HCT116 (cell line): ENCODE results near the gene DUSP3. TPM values are rescaled to one million over a fixed set of nuclear protein-coding genes. Genes with fewer than 3 reads are reported as not detected.

Source experiments
- ATAC-seq: fragments of 200-7000 bp; cut with Tn5 transposase; 2 replicates; pipeline ENCODE4 v1.9.1; 2020; ENCODE audit warnings: mild to moderate bottlenecking, moderate library complexity
- BruUV-seq: library from RNA; stranded (reverse); fragments of 400-500 nt; replicated peaks from 2 replicates; lab custom pipeline; 2021; lab: Mats Ljungman, UMichigan
- CTCF ChIA-PET: fragments of 300-600 bp; sonication (Branson Sonifier 250); formaldehyde crosslinking; loops from one replicate; lab custom pipeline; 2021; ENCODE audit warnings: antibody characterized with exemption; lab: Charles Lee
- POLR2A ChIA-PET: fragments of 300-600, 350-600 bp; sonication (Branson Sonifier 250); formaldehyde crosslinking; loops from one replicate; lab custom pipeline; 2021; ENCODE audit warnings: antibody characterized with exemption; lab: Charles Lee
- RAD21 ChIA-PET, 2 experiments: fragments of 300-600 bp; sonication (Branson Sonifier 250); formaldehyde crosslinking; loops; one replicate each; lab custom pipeline; 2023; ENCODE audit warnings: low total read pairs in 2 of 2; ENCODE audit not compliant: uncharacterized antibody in 2 of 2, unreplicated experiment in 2 of 2, low non-redundant PET in 1 of 2; lab: Charles Lee
- DNase-seq: peaks from one replicate; pipeline ENCODE4 v3.0.0-alpha.2; 2010; ENCODE audit warnings: low read depth, low spot score
- H2AFZ ChIP-seq: fragments of 200-600 bp; shearing (Covaris generic), sonication (generic); 2 replicates; pipeline ENCODE4 v1.6.1; 2017; ENCODE audit warnings: low read depth, mixed run types, mixed read lengths, antibody characterized with exemption, low read length; ENCODE audit not compliant: poor library complexity, severe bottlenecking
- H3K27ac ChIP-seq: 2 replicates; pipeline ENCODE4 v1.5.1; 2012; ENCODE audit warnings: low read depth, low read length
- H3K27me3 ChIP-seq: fragments of 200-600 bp; sonication (generic); 2 replicates; pipeline ENCODE4 v1.6.1; 2016; ENCODE audit warnings: mixed run types, low read length, mixed read lengths; ENCODE audit not compliant: insufficient read depth
- H3K36me3 ChIP-seq, 2 experiments: fragments of 200-500 bp in 1 of 2; fragments of 200-600 bp in 1 of 2; sonication (Bioruptor generic) in 1 of 2; sonication (generic) in 1 of 2; 2 replicates each; pipeline versions ENCODE4 v1.5.1 to v1.6.1; 2014 to 2016; ENCODE audit warnings: low read length in 2 of 2, inconsistent platforms in 1 of 2, mixed read lengths in 1 of 2, mixed run types in 1 of 2; ENCODE audit not compliant: insufficient read depth in 2 of 2, control insufficient read depth in 1 of 2
- H3K4me1 ChIP-seq, 2 experiments: fragments of 200-600 bp in 1 of 2; sonication (generic) in 1 of 2; 2 replicates each; pipeline versions ENCODE4 v1.5.1 to v1.6.1; 2012 to 2017; ENCODE audit warnings: low read length in 2 of 2, inconsistent platforms in 1 of 2, mild to moderate bottlenecking in 1 of 2, mixed read lengths in 1 of 2, mixed run types in 1 of 2, moderate library complexity in 1 of 2; ENCODE audit not compliant: insufficient read depth in 2 of 2, control insufficient read depth in 1 of 2
- H3K4me2 ChIP-seq: fragments of 200-600 bp; sonication (generic); 2 replicates; pipeline ENCODE4 v1.6.1; 2017; ENCODE audit warnings: mixed run types, low read length, mixed read lengths
- H3K4me3 ChIP-seq, 2 experiments: fragments of 200-600 bp in 1 of 2; sonication (generic) in 1 of 2; replicated peaks in 1 of 2; 2 replicates each; pipeline ENCODE4 v1.5.1; 2011 to 2016; ENCODE audit warnings: low read length in 2 of 2, control low read depth in 1 of 2, low read depth in 1 of 2, mild to moderate bottlenecking in 1 of 2, mixed read lengths in 1 of 2, mixed run types in 1 of 2
- H3K79me2 ChIP-seq: fragments of 200-600 bp; sonication (generic); 2 replicates; pipeline ENCODE4 v1.6.1; 2017; ENCODE audit warnings: mild to moderate bottlenecking, mixed run types, low read length, moderate library complexity, mixed read lengths; ENCODE audit not compliant: insufficient read depth
- H3K9ac ChIP-seq: fragments of 200-600 bp; sonication (generic); 2 replicates; pipeline ENCODE4 v1.6.1; 2016; ENCODE audit warnings: low read length, mixed read lengths
- H3K9me2 ChIP-seq: fragments of 200-600 bp; sonication (generic), shearing (Covaris generic); 2 replicates; pipeline ENCODE4 v1.6.1; 2017; ENCODE audit warnings: mixed run types, mild to moderate bottlenecking, moderate library complexity; ENCODE audit not compliant: insufficient read depth
- H3K9me3 ChIP-seq, 2 experiments: fragments of 200-500 bp in 1 of 2; fragments of 200-600 bp in 1 of 2; sonication (Bioruptor generic) in 1 of 2; sonication (generic) in 1 of 2; 2 replicates each; pipeline ENCODE4 v1.6.1; 2014 to 2017; ENCODE audit warnings: low read length in 2 of 2, mixed read lengths in 2 of 2, inconsistent platforms in 1 of 2, low read depth in 1 of 2, mild to moderate bottlenecking in 1 of 2, mixed run types in 1 of 2, moderate library complexity in 1 of 2; ENCODE audit not compliant: control insufficient read depth in 1 of 2, insufficient read depth in 1 of 2
- H4K20me1 ChIP-seq: fragments of 200-600 bp; sonication (generic), shearing (Covaris generic); 2 replicates; pipeline ENCODE4 v1.6.1; 2017; ENCODE audit warnings: mixed run types, mild to moderate bottlenecking, moderate library complexity; ENCODE audit not compliant: insufficient read depth
- CEBPB ChIP-seq: IDR thresholded peaks from 2 replicates; pipeline ENCODE4 v1.6.1; 2012; ENCODE audit warnings: low read depth
- EGR1 ChIP-seq: IDR thresholded peaks from 2 replicates; pipeline ENCODE4 v1.6.1; 2012; ENCODE audit warnings: low read depth
- ELF1 ChIP-seq: IDR thresholded peaks from 2 replicates; pipeline ENCODE4 v1.6.1; 2012; ENCODE audit warnings: low read depth, borderline replicate concordance
- EZH2 ChIP-seq: fragments of 200-600 bp; sonication (generic); IDR thresholded peaks from 2 replicates; pipeline ENCODE4 v1.6.1; 2017; ENCODE audit warnings: antibody characterized with exemption, mixed run types
- FOSL1 ChIP-seq: IDR thresholded peaks from 2 replicates; pipeline ENCODE4 v1.6.1; 2012; ENCODE audit warnings: low read depth
- JUND ChIP-seq: IDR thresholded peaks from 2 replicates; pipeline ENCODE4 v1.6.1; 2012
- MAX ChIP-seq: IDR thresholded peaks from 2 replicates; pipeline ENCODE4 v1.6.1; 2012
- POLR2A ChIP-seq: IDR thresholded peaks from 2 replicates; pipeline ENCODE4 v1.7.0; 2011; ENCODE audit warnings: borderline replicate concordance; ENCODE audit not compliant: insufficient read depth, insufficient read length; ENCODE audit errors: extremely low read depth
- POLR2AphosphoS5 ChIP-seq: IDR thresholded peaks from 2 replicates; pipeline ENCODE4 v1.6.1; 2011; ENCODE audit warnings: mild to moderate bottlenecking, low read depth, low read length, moderate library complexity
- RAD21 ChIP-seq: IDR thresholded peaks from 2 replicates; pipeline ENCODE4 v1.6.1; 2012; ENCODE audit warnings: low read depth, mild to moderate bottlenecking
- SIN3A ChIP-seq: IDR thresholded peaks from 2 replicates; pipeline ENCODE4 v1.6.1; 2012; ENCODE audit warnings: low read depth
- SP1 ChIP-seq: IDR thresholded peaks from 2 replicates; pipeline ENCODE4 v1.6.1; 2012; ENCODE audit warnings: low read depth
- SRF ChIP-seq: IDR thresholded peaks from 2 replicates; pipeline ENCODE4 v1.6.1; 2012; ENCODE audit warnings: low read depth
- TCF7L2 ChIP-seq: IDR thresholded peaks from 2 replicates; pipeline ENCODE4 v1.7.0; 2011; ENCODE audit warnings: borderline replicate concordance, inconsistent platforms; ENCODE audit not compliant: insufficient read depth, insufficient read length; ENCODE audit errors: extremely low read depth
- YY1 ChIP-seq: IDR thresholded peaks from 2 replicates; pipeline ENCODE4 v1.6.1; 2011; ENCODE audit warnings: low read length, low read depth, moderate library complexity, mild to moderate bottlenecking; ENCODE audit not compliant: insufficient replicate concordance; ENCODE audit errors: extremely low read depth
- ZBTB33 ChIP-seq: IDR thresholded peaks from 2 replicates; pipeline ENCODE4 v1.6.1; 2011; ENCODE audit warnings: mild to moderate bottlenecking, low read length, moderate library complexity; ENCODE audit not compliant: insufficient replicate concordance; ENCODE audit errors: extremely low read depth
- ZFX ChIP-seq: fragments of 450-650 bp; IDR thresholded peaks from 2 replicates; pipeline ENCODE4 v1.6.1; 2017
- ZNF274 ChIP-seq: fragments of 200-500 bp; sonication (Bioruptor generic); IDR thresholded peaks from 2 replicates; pipeline ENCODE4 v1.6.1; 2014; ENCODE audit warnings: mild to moderate bottlenecking, low read depth, low read length, inconsistent platforms
- intact Hi-C: fragments of 100-400 bp; cut with micrococcal nuclease; formaldehyde crosslinking; loops from 2 replicates; pipeline ENCODE4 v1.10.0; 2022
- total RNA-seq: library from RNA; stranded (reverse); gene quantifications from one replicate; pipeline ENCODE4 v1.2.1, GENCODE V29; 2021; ENCODE audit not compliant: unreplicated experiment
- TF ChIP-seq, protein P1 (sequence below), 3 experiments: fragments of 200-600 bp in 1 of 3; sonication (generic) in 1 of 3; IDR thresholded peaks in 2 of 3; conservative IDR thresholded peaks in 1 of 3; 2 replicates each; pipeline ENCODE4 v1.5.1; 2012 to 2017; ENCODE audit warnings: low read depth in 2 of 3, low read length in 2 of 3, antibody characterized with exemption in 1 of 3, borderline replicate concordance in 1 of 3, control low read depth in 1 of 3, mild to moderate bottlenecking in 1 of 3, mixed read lengths in 1 of 3, mixed run types in 1 of 3, moderate library complexity in 1 of 3; ENCODE audit not compliant: insufficient read depth in 1 of 3

The DUSP3 gene
- total RNA-seq, 1 experiment from 2014 or later, result 29.6 TPM

- no peak overlapping the region for H3K9ac ChIP-seq
- TF ChIP-seq POLR2AphosphoS5 (no peak), TCF7L2 (no peak), SRF (no peak), RAD21 (no peak), YY1 (no peak), JUND (no peak), CEBPB (no peak), EGR1 (no peak), SIN3A (no peak), FOSL1 (no peak), EZH2 (no peak), SP1 (no peak), MAX (no peak), ZNF274 (no peak), ZBTB33 (no peak), ELF1 (no peak), POLR2A (no peak), ZFX (no peak)
- TF ChIP-seq, protein P1, sequence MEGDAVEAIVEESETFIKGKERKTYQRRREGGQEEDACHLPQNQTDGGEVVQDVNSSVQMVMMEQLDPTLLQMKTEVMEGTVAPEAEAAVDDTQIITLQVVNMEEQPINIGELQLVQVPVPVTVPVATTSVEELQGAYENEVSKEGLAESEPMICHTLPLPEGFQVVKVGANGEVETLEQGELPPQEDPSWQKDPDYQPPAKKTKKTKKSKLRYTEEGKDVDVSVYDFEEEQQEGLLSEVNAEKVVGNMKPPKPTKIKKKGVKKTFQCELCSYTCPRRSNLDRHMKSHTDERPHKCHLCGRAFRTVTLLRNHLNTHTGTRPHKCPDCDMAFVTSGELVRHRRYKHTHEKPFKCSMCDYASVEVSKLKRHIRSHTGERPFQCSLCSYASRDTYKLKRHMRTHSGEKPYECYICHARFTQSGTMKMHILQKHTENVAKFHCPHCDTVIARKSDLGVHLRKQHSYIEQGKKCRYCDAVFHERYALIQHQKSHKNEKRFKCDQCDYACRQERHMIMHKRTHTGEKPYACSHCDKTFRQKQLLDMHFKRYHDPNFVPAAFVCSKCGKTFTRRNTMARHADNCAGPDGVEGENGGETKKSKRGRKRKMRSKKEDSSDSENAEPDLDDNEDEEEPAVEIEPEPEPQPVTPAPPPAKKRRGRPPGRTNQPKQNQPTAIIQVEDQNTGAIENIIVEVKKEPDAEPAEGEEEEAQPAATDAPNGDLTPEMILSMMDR (IDR thresholded peaks at IDR 0.05 in 2 of 3, conservative IDR thresholded peaks at IDR 0.05 in 1 of 3; ENCODE audit: borderline replicate concordance in 1 of 3, insufficient read depth in 1 of 3, low read depth in 2 of 3, low read length in 2 of 3), result no peak
- ATAC-seq (no peak), DNase-seq (no peak)
- BruUV-seq, result no TSS peak
- no peak overlapping the region for H3K4me3 ChIP-seq
- no peaks in the 10 kb centered on the region for H3K9me2 ChIP-seq
- intact Hi-C loops, result no loop called here
- H3K79me2 ChIP-seq, result no peaks in the 10 kb centered on the region
- H3K4me1 ChIP-seq, result peaks cover 0 to 23% of the 10 kb centered on the region in 2 experiments; a peak in 2 of 4 replicates
- no peaks in the 10 kb centered on the region for H3K36me3 ChIP-seq
- H3K4me2 ChIP-seq, result no peak overlapping the region
- ChIA-PET CTCF (no interaction called here), POLR2A (no interaction called here), RAD21 (no interaction called here)
- no peaks in the 10 kb centered on the region for H4K20me1 ChIP-seq
- no peak overlapping the region for H3K27ac ChIP-seq
- H2AFZ ChIP-seq, result no peak overlapping the region
- H3K27me3 ChIP-seq, result no peaks in the 10 kb centered on the region
- H3K9me3 ChIP-seq, result no peaks in the 10 kb centered on the region
Observed at GRCh38 chr17:43722870-43723665, 55.7 kb downstream of the DUSP3 start.
